Cardiac fibroblast (primary cell): Measurements from ENCODE around the gene ZWILCH.

Experiments
- DNase-seq, 2 donors: peaks; one replicate each; pipeline versions ENCODE4 v3.0.0 to v3.0.0-alpha.2; 2010; ENCODE audit warnings: low read depth in 2 of 2
- H3K4me3 ChIP-seq, 2 donors: replicated peaks in 1 of 2; 1 replicate in 1 of 2; 2 replicates in 1 of 2; pipeline ENCODE4 v1.5.1; 2011; ENCODE audit warnings: low read depth in 2 of 2, low read length in 2 of 2, mild to moderate bottlenecking in 2 of 2, moderate library complexity in 1 of 2
- TF ChIP-seq, protein P1 (sequence below): IDR thresholded peaks from one replicate; pipeline ENCODE4 v1.5.1; 2011; ENCODE audit warnings: low read depth, mild to moderate bottlenecking, low read length, inconsistent platforms

Gene ZWILCH

GRCh38 chr15:66558271-66558670 lies 53.1 kb downstream of the ZWILCH start:
- no peak for DNase-seq
- TF ChIP-seq, protein P1, sequence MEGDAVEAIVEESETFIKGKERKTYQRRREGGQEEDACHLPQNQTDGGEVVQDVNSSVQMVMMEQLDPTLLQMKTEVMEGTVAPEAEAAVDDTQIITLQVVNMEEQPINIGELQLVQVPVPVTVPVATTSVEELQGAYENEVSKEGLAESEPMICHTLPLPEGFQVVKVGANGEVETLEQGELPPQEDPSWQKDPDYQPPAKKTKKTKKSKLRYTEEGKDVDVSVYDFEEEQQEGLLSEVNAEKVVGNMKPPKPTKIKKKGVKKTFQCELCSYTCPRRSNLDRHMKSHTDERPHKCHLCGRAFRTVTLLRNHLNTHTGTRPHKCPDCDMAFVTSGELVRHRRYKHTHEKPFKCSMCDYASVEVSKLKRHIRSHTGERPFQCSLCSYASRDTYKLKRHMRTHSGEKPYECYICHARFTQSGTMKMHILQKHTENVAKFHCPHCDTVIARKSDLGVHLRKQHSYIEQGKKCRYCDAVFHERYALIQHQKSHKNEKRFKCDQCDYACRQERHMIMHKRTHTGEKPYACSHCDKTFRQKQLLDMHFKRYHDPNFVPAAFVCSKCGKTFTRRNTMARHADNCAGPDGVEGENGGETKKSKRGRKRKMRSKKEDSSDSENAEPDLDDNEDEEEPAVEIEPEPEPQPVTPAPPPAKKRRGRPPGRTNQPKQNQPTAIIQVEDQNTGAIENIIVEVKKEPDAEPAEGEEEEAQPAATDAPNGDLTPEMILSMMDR: no peak
- no peak overlapping the region for H3K4me3 ChIP-seq

GRCh38 chr15:66560856-66561525 lies 55.9 kb downstream of the ZWILCH start:
- H3K4me3 ChIP-seq: no peak overlapping the region
- DNase-seq: no peak
- TF ChIP-seq, protein P1: no peak

DNA sequence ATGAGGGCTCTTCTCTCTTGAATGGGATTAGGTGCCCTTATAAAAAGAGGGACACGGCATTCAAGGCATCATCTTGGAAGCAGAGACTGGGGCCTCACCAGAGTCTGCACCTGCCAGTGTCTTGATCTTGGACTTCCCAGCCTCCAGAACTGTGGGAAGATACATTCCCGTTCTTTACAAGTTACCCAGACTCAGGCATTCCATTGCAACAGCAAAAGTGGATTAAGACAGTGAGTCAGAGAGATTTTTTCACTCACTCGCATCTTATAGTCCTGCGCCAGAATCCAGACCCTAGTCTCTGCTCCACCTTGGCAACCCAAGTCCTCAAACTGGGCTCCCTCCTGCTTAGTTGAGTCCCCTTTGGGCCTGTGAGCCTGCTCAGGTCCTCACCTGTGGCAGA lies 58.0 kb downstream of the ZWILCH start:
- no peak for DNase-seq
- no peak overlapping the region for H3K4me3 ChIP-seq
- TF ChIP-seq, protein P1: no peak

DNA sequence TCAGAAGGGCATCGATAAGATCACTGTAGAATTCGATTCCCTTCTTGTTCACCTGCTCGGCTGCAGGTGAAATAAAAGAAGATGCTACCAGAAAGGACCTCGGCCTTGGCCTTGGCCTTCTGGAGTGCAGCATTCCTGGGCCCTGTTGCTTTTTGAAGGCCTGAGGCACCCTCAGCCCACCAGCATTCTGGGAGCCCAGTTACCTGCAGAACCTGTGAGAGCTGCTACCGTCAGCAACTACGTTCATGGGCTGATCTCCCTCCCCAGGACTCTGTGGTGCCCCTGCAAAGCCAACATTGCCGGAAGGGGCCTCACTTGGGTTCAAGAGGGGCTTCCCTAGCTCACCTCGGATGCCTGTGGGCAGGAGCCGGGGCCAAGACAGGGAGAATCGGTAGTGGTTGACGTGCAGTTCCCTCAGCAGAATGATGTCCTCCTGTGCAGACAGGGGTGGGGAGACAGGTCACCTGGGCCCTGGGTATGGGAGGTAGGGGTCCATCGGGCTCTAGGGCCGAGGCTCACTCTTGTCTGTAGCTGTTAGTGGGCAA lies 58.5 kb downstream of the ZWILCH start:
- TF ChIP-seq, protein P1: no peak
- no peak overlapping the region for H3K4me3 ChIP-seq
- no peak for DNase-seq

DNA sequence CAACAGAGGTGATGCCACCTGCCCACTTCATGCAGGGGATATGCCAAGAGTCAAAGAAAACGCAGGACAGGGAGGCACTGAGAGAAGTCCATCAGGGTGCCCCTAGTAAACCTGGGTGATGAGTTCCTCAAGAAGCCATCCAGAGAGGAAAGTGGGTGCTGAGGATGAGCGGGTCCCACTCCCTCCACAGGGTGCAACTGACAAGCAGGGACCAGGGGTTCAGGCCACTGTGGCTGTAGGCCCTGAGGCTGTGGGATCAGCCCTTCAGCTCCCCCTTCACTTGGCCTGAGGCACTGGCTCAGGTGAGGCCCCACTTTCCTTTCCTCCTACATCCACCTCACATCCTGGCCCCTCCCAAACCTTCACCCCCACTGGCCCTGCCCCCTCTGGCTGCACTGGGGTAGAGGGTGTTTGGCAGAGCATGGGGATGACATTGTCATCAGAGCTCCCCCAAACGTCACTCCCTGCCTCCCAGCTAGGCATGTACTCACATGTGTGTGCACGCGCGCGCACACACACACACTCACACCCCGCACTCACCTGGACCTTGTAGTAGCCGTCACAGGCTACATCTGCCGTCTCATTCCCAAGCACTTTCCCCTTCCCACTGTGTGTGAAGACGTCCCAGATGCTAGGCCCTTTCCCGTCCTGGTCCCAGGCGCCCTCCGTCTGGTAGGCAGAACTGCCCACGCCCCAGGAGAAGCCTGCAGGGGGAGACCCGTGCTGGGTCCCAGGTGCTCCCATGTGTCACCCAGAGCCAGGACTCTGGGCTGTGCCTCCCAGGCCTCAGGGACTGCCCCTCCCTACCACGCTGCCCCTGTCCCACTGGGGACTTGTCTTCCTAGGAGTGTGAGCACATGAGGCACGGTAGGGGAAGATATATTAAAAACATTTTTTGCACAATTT lies 59.3 kb downstream of the ZWILCH start:
- H3K4me3 ChIP-seq: no peak overlapping the region
- TF ChIP-seq, protein P1: no peak
- no peak for DNase-seq

- H3K4me3 ChIP-seq: no peak overlapping the region
- DNase-seq: no peak
- TF ChIP-seq, protein P1: no peak
Observed at GRCh38 chr15:66565141-66565641, 60.1 kb downstream of the ZWILCH start.
